AG04449 (cell line): ENCODE measurements around the gene PSMD9.

Experiments used
- CTCF ChIA-PET: fragments of 350-600 bp; formaldehyde crosslinking; extraction: SDS; loops from one replicate; lab custom pipeline; 2021; ENCODE audit warnings: antibody characterized with exemption; lab: Yijun Ruan, JAX
- POLR2A ChIA-PET: fragments of 400-600, 350-600 bp; formaldehyde crosslinking; extraction: SDS; loops from one replicate; lab custom pipeline; 2020; ENCODE audit warnings: antibody characterized with exemption, inconsistent platforms; lab: Yijun Ruan, JAX
- DNase-seq: peaks from one replicate; pipeline ENCODE4 v3.0.0-alpha.2; 2010; ENCODE audit warnings: low read depth, low spot score
- H3K4me3 ChIP-seq: 2 replicates; pipeline ENCODE4 v1.5.1; 2011; ENCODE audit warnings: low read depth, mild to moderate bottlenecking, control low read depth, low read length
- CTCF ChIP-seq: IDR thresholded peaks from one replicate; pipeline ENCODE4 v1.5.1; 2011; ENCODE audit warnings: mild to moderate bottlenecking, moderate library complexity, low read length, control low read depth, inconsistent platforms; ENCODE audit not compliant: insufficient read depth; ENCODE audit errors: missing control alignments

PSMD9 gene

DNA sequence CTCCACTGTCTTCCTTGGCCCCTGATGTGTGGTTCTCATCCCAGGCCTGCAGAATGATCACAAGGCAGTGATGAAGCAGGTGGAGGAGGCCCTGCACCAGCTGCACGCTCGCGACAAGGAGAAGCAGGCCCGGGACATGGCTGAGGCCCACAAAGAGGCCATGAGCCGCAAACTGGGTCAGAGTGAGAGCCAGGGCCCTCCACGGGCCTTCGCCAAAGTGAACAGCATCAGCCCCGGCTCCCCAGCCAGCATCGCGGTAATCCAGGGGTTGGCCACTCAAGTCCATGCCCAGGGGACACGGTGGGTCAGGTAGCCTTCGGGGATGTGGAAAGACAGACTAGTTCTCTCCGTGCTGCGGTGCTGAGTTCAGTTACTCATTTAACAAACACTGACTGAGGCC, 11.0 kb downstream of the PSMD9 start:
- no peak for DNase-seq
- ChIA-PET CTCF (interaction anchor here (0.8 to 2.9 kb wide), 3 partner anchors 10 to 104 kb away, joined by 4 to 15 read pairs (median 4); no protein-coding TSS in a partner anchor), POLR2A (no interaction called here)
- no peak for TF ChIP-seq CTCF
- H3K4me3 ChIP-seq, result no peak overlapping the region

DNA sequence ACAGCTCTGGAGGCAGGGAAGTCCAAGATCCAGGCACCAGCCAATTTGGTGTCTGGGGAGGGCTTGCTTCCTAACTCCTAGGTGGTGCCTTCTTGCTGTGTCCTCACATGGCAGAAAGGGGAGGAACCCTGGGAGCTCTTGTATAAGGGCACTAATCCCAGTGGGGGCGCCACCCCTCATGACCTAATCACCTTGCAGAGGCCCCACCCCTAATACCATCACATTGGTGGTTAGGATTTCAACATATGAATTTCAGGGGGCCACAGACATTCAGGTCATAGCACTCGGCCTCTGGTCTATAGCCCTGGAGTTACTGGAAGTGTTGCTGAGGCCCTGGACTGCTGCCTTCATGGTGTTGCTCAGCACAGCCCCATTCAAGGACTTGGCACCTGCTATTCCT, 14.6 kb downstream of the PSMD9 start:
- no peak for TF ChIP-seq CTCF
- POLR2A ChIA-PET, result no interaction called here
- CTCF ChIA-PET, result interaction anchor here (0.8 to 1.5 kb wide), 5 partner anchors 10 to 91 kb away, joined by 3 to 8 read pairs (median 5); partner anchors contain the start of gene PSMD9
- no peak overlapping the region for H3K4me3 ChIP-seq
- no peak for DNase-seq

DNA sequence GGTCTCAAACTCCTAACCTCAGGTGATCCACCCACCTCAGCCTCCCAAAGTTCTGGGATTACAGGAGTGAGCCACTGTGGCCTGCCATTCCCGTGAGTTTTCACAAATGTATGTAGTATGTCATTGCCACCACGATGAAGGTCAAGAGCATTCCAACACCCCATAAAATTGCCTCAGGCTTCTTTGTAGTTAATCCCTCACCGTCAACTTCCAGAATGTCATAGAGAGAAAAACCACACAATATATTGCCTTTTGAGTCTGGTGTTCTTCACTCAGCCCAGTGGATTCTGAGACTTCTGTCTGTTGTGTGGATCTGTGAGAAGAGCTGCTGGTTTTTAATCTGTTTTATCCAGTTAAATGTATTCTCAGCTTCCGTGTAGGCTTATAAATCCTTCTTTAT, 17.2 kb downstream of the PSMD9 start:
- CTCF ChIA-PET, result interaction anchor here (1.0 to 2.0 kb wide), 5 partner anchors 11 to 113 kb away, joined by 3 to 8 read pairs (median 3); partner anchors contain the start of gene CFAP251
- POLR2A ChIA-PET, result interaction anchor here (0.6 kb wide), 1 partner anchor 102 kb away, joined by 3 read pairs; no protein-coding TSS in a partner anchor
- DNase-seq, result no peak
- TF ChIP-seq CTCF, result no peak
- H3K4me3 ChIP-seq, result no peak overlapping the region

- no peak for TF ChIP-seq CTCF
- ChIA-PET POLR2A (no interaction called here), CTCF (interaction anchor here (0.7 to 1.7 kb wide), 3 partner anchors 8 to 15 kb away, joined by 3 to 9 read pairs (median 8); partner anchors contain the start of gene CFAP251)
- H3K4me3 ChIP-seq, result no peak overlapping the region
- no peak for DNase-seq
Observed at GRCh38 chr12:121908702-121909101, 20.1 kb downstream of the PSMD9 start.

DNA sequence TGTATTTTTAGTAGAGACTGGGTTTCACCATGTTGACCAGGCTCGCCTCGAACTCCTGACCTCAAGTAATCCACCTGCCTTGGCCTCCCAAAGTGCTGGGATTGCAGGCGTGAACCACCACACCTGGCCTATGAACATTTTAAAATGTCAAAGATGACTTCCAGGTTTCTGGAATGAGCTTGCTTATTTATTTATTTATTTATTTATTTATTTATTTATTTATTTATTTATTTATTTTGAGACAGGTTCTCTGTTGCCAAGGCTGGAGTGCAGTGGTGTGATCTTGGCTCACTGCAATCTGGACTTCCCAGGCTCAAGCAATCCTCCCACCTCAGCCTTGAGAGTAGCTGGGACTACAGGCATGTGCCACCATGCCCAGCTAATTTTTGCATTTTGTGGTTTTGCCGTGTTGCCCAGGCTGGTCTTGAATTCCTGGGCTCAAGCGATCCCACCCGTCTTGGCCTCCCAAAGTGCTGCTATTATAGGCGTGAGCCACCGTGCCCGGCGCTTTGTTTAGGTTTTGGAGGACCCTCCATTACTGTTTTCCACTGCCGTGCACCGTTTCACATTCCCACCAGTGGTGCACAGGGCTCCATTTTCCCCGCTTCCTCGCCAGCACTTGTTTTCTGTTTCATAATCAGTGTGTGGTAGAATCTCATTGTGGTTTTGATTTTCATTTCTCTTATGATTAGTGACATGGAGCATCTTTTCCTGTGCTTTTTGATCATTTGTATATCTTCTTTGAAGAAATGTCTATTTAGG, 23.4 kb downstream of the PSMD9 start:
- no peak overlapping the region for H3K4me3 ChIP-seq
- DNase-seq, result no peak
- POLR2A ChIA-PET, result no interaction called here
- TF ChIP-seq CTCF, result no peak
- CTCF ChIA-PET, result interaction anchor here (1.1 to 1.4 kb wide), 2 partner anchors 13 to 117 kb away, joined by 4 read pairs; no protein-coding TSS in a partner anchor

GRCh38 chr12:121915841-121916321, 27.3 kb downstream of the PSMD9 start:
- H3K4me3 ChIP-seq, result no peak overlapping the region
- CTCF ChIA-PET, result interaction anchor here (0.7 to 4.8 kb wide), 20 partner anchors 8 to 208 kb away, joined by 3 to 43 read pairs (median 4); partner anchors contain the start of gene PSMD9
- no peak for TF ChIP-seq CTCF
- DNase-seq, result no peak
- POLR2A ChIA-PET, result interaction anchor here (0.7 kb wide), 1 partner anchor 76 kb away, joined by 4 read pairs; no protein-coding TSS in a partner anchor
